ENCODE results near the gene RIBC2.

RIBC2 gene

GRCh38 chr22:45480717-45481116 is 67.2 kb downstream of the RIBC2 start:
- H3K4me2 ChIP-seq (ENCODE audit: low read length): no peak overlapping the region
- H3K27me3 ChIP-seq (ENCODE audit: insufficient read depth, low read length): peaks cover 4% of the 10 kb centered on the region; the same call in 1 of the 2 replicates
- no peaks in the 10 kb centered on the region for H3K9me3 ChIP-seq (ENCODE audit: low read length)
- H2AFZ ChIP-seq (ENCODE audit: low read length): no peak overlapping the region
- H3K4me1 ChIP-seq (ENCODE audit: insufficient read depth, low read length, severe bottlenecking): no peaks in the 10 kb centered on the region
- H3K4me3 ChIP-seq (ENCODE audit: low read depth, low read length, poor library complexity, severe bottlenecking): no peak overlapping the region
- no peaks in the 10 kb centered on the region for H3K79me2 ChIP-seq (ENCODE audit: insufficient read depth, low read length)
- no peak overlapping the region for H3K27ac ChIP-seq (ENCODE audit: low read depth, low read length, poor library complexity, severe bottlenecking)
- no peak overlapping the region for H3K9ac ChIP-seq (ENCODE audit: low read length)
- TF ChIP-seq, protein P1, sequence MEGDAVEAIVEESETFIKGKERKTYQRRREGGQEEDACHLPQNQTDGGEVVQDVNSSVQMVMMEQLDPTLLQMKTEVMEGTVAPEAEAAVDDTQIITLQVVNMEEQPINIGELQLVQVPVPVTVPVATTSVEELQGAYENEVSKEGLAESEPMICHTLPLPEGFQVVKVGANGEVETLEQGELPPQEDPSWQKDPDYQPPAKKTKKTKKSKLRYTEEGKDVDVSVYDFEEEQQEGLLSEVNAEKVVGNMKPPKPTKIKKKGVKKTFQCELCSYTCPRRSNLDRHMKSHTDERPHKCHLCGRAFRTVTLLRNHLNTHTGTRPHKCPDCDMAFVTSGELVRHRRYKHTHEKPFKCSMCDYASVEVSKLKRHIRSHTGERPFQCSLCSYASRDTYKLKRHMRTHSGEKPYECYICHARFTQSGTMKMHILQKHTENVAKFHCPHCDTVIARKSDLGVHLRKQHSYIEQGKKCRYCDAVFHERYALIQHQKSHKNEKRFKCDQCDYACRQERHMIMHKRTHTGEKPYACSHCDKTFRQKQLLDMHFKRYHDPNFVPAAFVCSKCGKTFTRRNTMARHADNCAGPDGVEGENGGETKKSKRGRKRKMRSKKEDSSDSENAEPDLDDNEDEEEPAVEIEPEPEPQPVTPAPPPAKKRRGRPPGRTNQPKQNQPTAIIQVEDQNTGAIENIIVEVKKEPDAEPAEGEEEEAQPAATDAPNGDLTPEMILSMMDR (IDR thresholded peaks at IDR 0.05; ENCODE audit: low read length): no peak
- TF ChIP-seq EZH2 (IDR thresholded peaks at IDR 0.05; ENCODE audit: borderline replicate concordance, low read length): no peak
- H3F3A ChIP-seq (ENCODE audit: insufficient read depth, low read length): no peaks in the 10 kb centered on the region
- H4K20me1 ChIP-seq (ENCODE audit: insufficient read depth, low read length): no peaks in the 10 kb centered on the region
- H3K36me3 ChIP-seq (ENCODE audit: insufficient read depth, low read length): no peaks in the 10 kb centered on the region
- no peaks in the 10 kb centered on the region for H3K9me2 ChIP-seq (ENCODE audit: low read depth, low read length)

- H2AFZ ChIP-seq (ENCODE audit: low read length): no peak overlapping the region
- no peaks in the 10 kb centered on the region for H3K4me1 ChIP-seq (ENCODE audit: insufficient read depth, low read length, severe bottlenecking)
Observed at GRCh38 chr22:45481661-45482060, 68.2 kb downstream of the RIBC2 start.

More at GRCh38 chr22:45481661-45482060, 68.2 kb downstream of the RIBC2 start:
- H3K9me3 ChIP-seq (ENCODE audit: low read length): no peaks in the 10 kb centered on the region
- no peaks in the 10 kb centered on the region for H4K20me1 ChIP-seq (ENCODE audit: insufficient read depth, low read length)
- H3F3A ChIP-seq (ENCODE audit: insufficient read depth, low read length): no peaks in the 10 kb centered on the region
- no peaks in the 10 kb centered on the region for H3K79me2 ChIP-seq (ENCODE audit: insufficient read depth, low read length)
- no peak overlapping the region for H3K4me2 ChIP-seq (ENCODE audit: low read length)
- no peaks in the 10 kb centered on the region for H3K9me2 ChIP-seq (ENCODE audit: low read depth, low read length)
- H3K27ac ChIP-seq (ENCODE audit: low read depth, low read length, poor library complexity, severe bottlenecking): no peak overlapping the region
- H3K9ac ChIP-seq (ENCODE audit: low read length): no peak overlapping the region
- no peaks in the 10 kb centered on the region for H3K36me3 ChIP-seq (ENCODE audit: insufficient read depth, low read length)
- no peak for TF ChIP-seq EZH2 (IDR thresholded peaks at IDR 0.05; ENCODE audit: borderline replicate concordance, low read length)
- TF ChIP-seq, protein P1 (IDR thresholded peaks at IDR 0.05; ENCODE audit: low read length): no peak
- no peaks in the 10 kb centered on the region; the same call in 1 of the 2 replicates for H3K27me3 ChIP-seq (ENCODE audit: insufficient read depth, low read length)
- no peak overlapping the region for H3K4me3 ChIP-seq (ENCODE audit: low read depth, low read length, poor library complexity, severe bottlenecking)

All from OCI-LY1 (cell line).